Measurements from ENCODE around the gene CYFIP2. TPM values are rescaled to one million over a fixed set of nuclear protein-coding genes. Genes with fewer than 3 reads are reported as not detected.
"Not testable (repeated sequence)": the region's sequence is repeated elsewhere in the genome, so short reads cannot be mapped to it uniquely, and the experiment has no call there.

CYFIP2 gene
- total RNA-seq, result 10 to 100 TPM; 25.5 to 36.0 TPM
- long read RNA-seq, partial matches to known transcripts, result 15 of 19 reads
- long read RNA-seq, other reads (novel, unspliced or antisense), result 1 of 19 reads

- peak; percentile 93 for ATAC-seq
- DNase-seq, result peak; percentile 60 to 84
- intact Hi-C loops (cut with DNase I, micrococcal nuclease), result no loop called here
Measured at GRCh38 chr5:157265714-157266285, at the start of gene CYFIP2. TSS of gene CYFIP2 (plus strand) at chr5:157266123. CDS start at chr5:157285362, 19,239 bp downstream.

- no peak for ATAC-seq
- intact Hi-C loops (cut with DNase I, micrococcal nuclease), result no loop called here
- no peak for DNase-seq
Measured at GRCh38 chr5:157216391-157217142, 49.4 kb upstream of the CYFIP2 start.

GRCh38 chr5:157217289-157218024 is 48.5 kb upstream of the CYFIP2 start:
- intact Hi-C loops (cut with DNase I, micrococcal nuclease), result no loop called here
- DNase-seq (no peak), ATAC-seq (no peak)

GRCh38 chr5:157219491-157220271 is 46.2 kb upstream of the CYFIP2 start:
- intact Hi-C loops (cut with DNase I, micrococcal nuclease), result no loop called here
- DNase-seq (no peak), ATAC-seq (no peak)

- DNase-seq, result no peak
- no peak for ATAC-seq
- intact Hi-C loops (cut with DNase I, micrococcal nuclease), result no loop called here
Measured at GRCh38 chr5:157221959-157222358, 44.0 kb upstream of the CYFIP2 start.

GRCh38 chr5:157222506-157223230 is 43.3 kb upstream of the CYFIP2 start:
- intact Hi-C loops (cut with DNase I, micrococcal nuclease), result no loop called here
- DNase-seq, result no peak
- no peak for ATAC-seq

GRCh38 chr5:157225469-157226422 is 40.2 kb upstream of the CYFIP2 start:
- ATAC-seq (no peak), DNase-seq (no peak)
- intact Hi-C loops (cut with DNase I, micrococcal nuclease), result no loop called here

GRCh38 chr5:157230610-157231009 is 35.3 kb upstream of the CYFIP2 start:
- no peak for ATAC-seq
- intact Hi-C loops (cut with DNase I, micrococcal nuclease), result no loop called here
- DNase-seq, result no peak

DNA sequence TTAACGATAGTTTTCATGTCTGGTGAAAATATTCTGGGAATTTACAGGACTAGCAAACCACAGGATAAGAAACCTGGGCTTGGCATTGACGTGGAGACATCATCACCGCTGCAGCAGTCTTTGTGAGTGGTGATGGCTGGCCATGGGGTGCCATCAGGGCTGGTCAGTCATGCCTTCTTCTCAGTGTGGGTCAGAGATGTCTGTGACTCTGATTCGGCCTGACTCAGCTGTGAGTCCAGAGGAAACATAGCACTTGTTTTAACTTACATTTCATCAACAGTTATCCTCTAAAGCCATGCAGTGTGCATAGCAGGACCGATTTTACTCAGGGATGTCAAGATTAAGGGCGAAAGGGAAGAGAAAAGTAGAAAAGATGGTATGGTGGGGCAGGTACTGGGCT is 33.2 kb upstream of the CYFIP2 start:
- intact Hi-C loops (cut with DNase I, micrococcal nuclease), result no loop called here
- ATAC-seq (no peak), DNase-seq (no peak)

DNA sequence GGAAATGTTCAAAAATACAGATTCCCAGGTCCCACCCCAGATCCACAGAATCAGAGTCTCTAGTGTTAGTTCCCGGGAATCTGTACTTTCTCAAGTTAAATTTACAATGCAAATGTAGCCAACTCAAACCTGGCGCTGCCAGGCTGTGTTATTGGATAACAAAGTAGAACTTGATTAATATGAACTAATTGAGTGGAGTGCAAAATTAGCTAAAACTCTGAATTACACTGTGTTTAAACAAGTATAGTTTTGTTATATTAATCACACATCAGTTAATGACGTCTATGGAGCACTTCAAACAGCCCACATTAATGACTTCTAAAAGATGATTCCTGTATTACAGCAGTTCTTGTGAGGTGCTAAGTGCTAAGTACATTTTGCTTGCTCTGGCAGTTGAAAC is 32.4 kb upstream of the CYFIP2 start:
- ATAC-seq (no peak), DNase-seq (no peak)
- intact Hi-C loops (cut with DNase I, micrococcal nuclease), result no loop called here

DNA sequence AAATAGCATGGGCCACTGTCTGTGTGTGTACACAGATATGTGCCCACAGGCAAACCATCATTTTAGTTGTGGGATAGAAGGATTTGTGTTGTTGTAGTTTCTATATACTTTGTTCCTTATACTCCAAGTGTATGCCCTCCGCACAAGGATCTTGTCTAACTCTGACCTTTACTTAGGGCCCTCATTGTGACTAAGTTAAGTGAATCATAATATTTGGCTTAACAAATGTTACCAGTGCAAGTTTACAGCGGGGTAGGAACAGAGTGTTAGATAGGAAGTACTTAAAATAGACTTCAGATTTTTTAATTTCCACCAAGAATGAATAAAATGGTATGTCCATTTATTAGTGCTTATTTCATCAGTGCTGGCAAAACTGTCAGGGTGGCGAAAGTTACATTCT is 29.5 kb upstream of the CYFIP2 start:
- intact Hi-C loops (cut with DNase I, micrococcal nuclease), result no loop called here
- ATAC-seq, result no peak

DNA sequence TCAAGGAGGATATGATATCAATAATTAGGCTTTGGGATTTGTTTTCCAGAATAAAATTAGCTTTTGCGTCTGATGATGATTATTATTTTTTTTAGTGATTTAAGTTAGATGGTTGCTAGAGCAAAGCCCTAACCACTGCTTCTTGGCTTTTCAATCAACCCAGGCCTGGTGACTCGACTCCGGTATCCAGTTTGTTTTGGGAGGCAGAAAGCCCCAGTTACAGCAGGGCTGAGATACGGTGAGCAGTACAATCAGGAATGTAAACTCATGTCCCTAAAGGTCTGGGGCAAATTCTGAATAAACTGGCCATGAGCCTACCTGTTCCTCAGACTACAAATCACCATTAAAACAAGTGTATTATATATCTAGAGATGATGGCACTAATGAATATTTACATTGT is 24.4 kb upstream of the CYFIP2 start:
- DNase-seq (no peak), ATAC-seq (no peak)
- intact Hi-C loops (cut with DNase I, micrococcal nuclease), result no loop called here

More for the DNA sequence above, 29.5 kb upstream of the CYFIP2 start:
- no peak for DNase-seq

DNA sequence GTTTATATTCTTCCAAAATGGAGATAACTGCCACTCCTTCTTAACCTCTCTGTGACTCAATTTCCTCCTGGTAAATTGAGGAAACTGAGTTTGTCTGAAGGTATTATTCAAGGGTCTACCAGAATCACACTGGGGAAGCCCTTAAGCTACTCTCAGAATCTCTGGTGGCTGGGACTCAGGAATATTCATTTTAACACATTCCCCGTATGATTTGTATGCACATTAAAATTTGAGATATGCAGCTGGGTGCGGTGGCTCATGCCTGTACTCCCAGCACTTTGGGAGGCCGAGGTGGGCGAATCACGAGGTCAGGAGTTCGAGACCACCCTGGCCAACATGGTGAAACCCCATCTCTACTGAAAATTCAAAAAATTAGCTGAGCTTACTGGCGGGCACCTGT is 21.2 kb upstream of the CYFIP2 start:
- ATAC-seq; intact Hi-C loops (cut with DNase I, micrococcal nuclease); DNase-seq: not testable (repeated sequence)

DNA sequence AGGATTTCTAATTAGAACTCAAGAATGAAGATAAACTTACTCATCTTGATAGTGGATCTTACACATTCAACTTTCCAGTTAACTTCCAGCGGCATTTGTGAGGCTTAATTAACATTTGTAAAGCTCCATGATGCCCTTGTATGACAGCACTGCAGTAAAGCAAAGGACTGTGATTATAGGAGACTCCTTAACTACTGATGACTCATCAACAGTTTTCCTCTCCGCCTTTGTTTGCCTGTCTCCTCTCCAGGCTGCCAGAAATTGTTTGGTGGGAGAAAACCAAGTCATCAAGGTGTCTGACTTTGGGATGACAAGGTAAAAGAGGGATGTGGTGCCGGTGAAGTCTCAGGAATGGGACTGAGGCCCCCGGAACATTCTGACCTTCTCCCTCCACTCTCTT is 20.4 kb upstream of the CYFIP2 start:
- intact Hi-C loops (cut with DNase I, micrococcal nuclease), result no loop called here
- peak; percentile 88 for ATAC-seq
- no peak for DNase-seq

GRCh38 chr5:157245886-157246285 is 20.0 kb upstream of the CYFIP2 start:
- ATAC-seq (no peak), DNase-seq (no peak)
- intact Hi-C loops (cut with DNase I, micrococcal nuclease), result no loop called here

- ATAC-seq, result no peak
- intact Hi-C loops (cut with DNase I, micrococcal nuclease), result no loop called here
- no peak for DNase-seq
Measured at GRCh38 chr5:157247267-157247666, 18.7 kb upstream of the CYFIP2 start.

DNA sequence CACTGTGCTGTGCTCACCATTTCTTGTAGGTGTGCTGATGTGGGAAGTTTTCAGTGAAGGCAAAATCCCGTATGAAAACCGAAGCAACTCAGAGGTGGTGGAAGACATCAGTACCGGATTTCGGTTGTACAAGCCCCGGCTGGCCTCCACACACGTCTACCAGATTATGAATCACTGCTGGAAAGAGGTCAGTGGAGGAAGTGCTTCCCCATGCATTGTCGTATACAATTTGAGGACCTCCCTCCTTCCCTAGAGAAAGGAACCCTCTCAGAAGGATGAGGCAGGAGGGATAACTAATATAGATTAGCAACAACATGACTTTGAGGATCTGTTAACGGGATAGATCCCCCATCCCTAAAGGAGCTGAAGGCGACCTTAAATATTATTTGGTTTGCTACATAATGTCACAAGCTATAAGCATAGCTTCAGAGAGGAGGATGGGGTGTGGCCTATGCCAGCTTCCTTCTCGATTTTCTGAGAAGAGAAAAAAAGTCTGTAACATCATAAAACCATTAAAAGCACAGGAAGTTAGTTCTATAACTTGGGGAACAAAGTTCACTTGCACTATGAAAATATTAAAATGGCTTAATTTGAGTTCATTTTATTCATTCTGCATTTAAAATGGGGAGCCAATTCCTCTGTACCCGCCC is 17.0 kb upstream of the CYFIP2 start:
- peak; percentile 89 for ATAC-seq
- intact Hi-C loops (cut with DNase I, micrococcal nuclease), result no loop called here
- peak in 1 of 2 donors; percentile 61 for DNase-seq
